Measurements from ENCODE around the gene NR2C2.

- TF ChIP-seq YY1 (IDR thresholded peaks at IDR 0.05; ENCODE audit: borderline replicate concordance in 1 of 3, control insufficient read depth in 1 of 3, extremely low read depth in 1 of 3, insufficient read depth in 3 of 3, insufficient read length in 1 of 3, insufficient replicate concordance in 2 of 3, low read depth in 1 of 3, low read length in 2 of 3) (no peak), SMC3 (conservative IDR thresholded peaks at IDR 0.05; ENCODE audit: insufficient read depth, low read depth, low read length) (no peak), PCBP2 (IDR thresholded peaks at IDR 0.05; ENCODE audit: low read depth, low read length, poor library complexity, severe bottlenecking) (no peak), ATF1 (CRISPR knock-in tag; IDR thresholded peaks at IDR 0.05) (no peak), ATF1 (tag; IDR thresholded peaks at IDR 0.05) (no peak), POLR2A (conservative IDR thresholded peaks at IDR 0.05) (no peak), CEBPB (tag; IDR thresholded peaks at IDR 0.05) (no peak), CTCF (IDR thresholded peaks at IDR 0.05 in 2 of 3, conservative IDR thresholded peaks at IDR 0.05 in 1 of 3; ENCODE audit: insufficient read depth in 2 of 3, low read depth in 1 of 3, low read length in 3 of 3) (no peak)
Observed at GRCh38 chr3:14921811-14922705, 25.3 kb upstream of the NR2C2 start.
